ENCODE data around the gene CNTN6.

- no peak for TF ChIP-seq POLR2A (IDR thresholded peaks at IDR 0.05)
- TF ChIP-seq CTCF (IDR thresholded peaks at IDR 0.05), result no peak
Measured at GRCh38 chr3:1179146-1179545, 86.3 kb downstream of the CNTN6 start.

Data from adrenal gland (tissue), 5 donors.